AG08396 (cell line): Measurements from ENCODE around the gene LYSMD1.

ENCODE experiments used
- DNase-seq: peaks from one replicate; pipeline ENCODE4 v3.0.0; 2012; ENCODE audit warnings: low spot score, mixed read lengths

LYSMD1 gene

DNA sequence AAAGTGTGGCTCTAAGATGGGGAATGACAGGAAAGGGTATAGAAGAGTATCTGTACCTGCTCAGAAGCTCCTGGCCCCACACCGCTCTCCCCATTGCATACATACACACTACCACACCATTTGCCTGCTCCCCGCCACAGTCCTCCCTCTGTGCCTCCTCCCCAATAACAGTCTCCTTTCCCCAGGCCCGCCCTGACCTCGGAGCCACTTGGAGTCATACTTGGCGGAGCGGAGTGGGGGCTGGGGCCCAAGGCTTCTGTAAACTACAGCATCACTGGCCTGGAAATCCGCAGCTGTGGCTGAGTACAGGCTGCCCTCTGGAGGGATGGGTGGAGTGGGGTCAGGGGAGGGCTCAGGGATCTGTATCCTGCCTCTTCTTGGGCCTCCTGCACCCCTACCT lies 27.9 kb downstream of the LYSMD1 start:
- DNase-seq, result no peak

DNA sequence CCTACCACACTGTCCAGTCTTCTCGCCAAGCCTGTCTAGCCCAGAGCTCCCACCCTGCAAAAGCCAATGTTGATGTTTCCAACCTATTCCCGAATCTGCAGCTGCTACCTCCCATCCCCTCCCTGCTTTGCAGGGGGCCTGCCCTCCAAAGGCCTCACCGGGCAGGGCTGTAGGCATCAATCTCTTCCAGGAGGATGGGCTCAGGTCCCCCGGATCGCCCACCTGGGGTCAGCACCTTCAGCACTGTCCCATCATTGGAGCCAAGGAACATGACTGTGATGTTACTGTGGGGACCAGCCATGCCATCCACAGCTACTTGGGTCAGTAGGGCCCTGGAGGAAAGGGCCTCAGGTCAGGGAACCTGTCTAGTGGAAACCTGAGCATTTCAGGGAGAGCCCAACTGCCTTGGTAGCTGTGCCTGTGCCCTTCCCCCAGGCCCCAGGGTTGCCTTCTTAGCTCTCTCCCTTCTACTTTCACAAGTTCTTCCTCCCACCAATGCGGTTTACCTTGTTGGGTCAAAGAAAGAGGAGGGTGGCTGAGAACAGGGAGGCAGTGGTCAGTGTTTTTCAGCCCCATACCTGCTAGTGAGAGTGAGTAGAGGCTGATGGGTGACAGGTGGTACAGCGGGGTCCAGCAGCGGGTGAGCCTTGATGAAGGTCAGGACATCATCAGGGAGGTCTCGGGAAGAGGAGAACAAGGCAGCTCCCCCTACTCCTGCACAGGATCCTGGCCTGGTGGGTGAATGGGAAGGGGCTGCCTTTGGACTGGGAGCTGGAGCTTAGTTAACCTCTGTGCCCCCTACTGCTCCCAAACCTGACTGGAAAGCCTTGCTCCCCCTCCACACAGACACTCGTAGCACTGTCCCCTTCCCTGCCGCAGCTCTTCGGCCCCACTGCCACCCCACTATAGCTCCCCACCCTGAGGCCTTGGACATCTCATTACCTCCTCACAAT lies 30.0 kb downstream of the LYSMD1 start:
- no peak for DNase-seq

DNA sequence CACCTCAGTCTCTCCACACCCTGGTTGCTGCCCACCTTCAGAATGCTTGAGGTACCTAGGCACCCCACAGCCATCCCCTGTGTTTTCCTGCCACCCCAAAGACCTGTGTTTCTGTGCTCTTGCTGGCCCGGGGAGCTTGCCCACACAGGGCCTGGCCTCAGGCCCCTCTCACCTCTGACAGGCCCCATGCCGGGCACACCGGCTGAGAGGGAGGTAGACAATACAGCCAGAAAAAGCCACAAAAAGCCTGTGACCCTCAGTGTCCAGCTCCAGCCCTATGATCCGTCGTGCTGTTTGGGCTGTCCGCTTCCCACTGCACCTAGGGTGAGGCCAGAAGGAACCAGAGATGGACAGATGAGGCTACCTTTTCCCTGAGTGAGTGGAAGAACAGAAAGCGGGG lies 30.7 kb downstream of the LYSMD1 start:
- no peak for DNase-seq

DNA sequence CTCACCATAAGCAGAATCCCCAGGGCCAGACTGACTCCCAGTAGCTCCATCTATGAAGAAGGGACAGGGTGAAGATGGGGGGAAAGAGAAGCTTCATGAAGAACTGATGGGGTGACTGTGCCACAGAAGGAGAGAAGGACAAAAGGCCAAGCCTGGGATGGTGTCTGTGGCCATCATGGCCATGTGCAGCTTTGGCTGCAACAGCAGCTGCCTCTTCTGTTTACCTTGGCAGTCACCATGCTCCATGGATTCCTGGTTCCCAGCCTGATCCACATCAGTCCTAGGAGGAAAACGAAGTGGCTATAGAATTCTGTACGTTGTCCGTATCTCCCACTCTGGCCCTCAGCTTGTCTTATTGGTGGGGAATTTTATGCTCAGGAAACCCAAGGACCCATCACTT lies 31.3 kb downstream of the LYSMD1 start:
- no peak for DNase-seq

DNA sequence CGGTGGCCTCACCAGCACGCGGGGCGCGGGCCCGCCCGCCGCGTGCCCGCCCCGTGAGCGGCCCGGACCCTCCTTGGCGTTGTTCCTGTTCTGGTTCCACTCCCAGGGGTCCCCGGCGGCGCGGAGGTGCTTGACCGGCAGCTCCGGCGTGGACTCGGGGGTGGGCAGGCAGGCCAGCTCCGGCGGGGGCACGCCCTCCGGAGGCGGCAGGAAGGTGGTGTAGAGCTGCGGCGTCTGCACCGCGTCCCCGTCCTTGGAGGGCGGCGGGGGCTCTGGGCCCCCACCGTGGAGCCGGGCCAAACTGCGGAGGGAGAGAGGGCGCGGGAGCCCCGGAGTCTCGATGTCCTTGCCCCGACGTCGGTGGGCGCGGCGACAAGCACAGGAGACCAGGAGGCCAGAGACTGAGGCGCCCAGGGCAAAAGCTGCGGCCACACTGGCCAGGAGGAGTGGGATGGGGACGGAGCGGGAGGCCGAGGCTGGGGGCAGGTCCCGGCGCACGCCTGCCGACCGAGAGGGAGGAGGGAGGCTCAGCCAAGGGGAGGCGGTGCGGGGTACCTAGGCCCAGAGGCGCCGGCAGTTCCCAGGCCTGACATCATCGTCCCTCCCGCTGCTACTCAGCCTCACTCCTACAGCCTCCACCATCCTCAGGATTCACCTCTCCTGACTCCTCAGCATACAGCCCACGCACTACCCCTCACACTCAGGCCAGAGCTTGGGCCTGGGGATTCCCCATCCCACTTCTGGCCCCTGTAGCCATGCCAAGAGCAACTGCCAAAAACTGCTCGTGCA lies 32.5 kb downstream of the LYSMD1 start:
- DNase-seq, result no peak

DNA sequence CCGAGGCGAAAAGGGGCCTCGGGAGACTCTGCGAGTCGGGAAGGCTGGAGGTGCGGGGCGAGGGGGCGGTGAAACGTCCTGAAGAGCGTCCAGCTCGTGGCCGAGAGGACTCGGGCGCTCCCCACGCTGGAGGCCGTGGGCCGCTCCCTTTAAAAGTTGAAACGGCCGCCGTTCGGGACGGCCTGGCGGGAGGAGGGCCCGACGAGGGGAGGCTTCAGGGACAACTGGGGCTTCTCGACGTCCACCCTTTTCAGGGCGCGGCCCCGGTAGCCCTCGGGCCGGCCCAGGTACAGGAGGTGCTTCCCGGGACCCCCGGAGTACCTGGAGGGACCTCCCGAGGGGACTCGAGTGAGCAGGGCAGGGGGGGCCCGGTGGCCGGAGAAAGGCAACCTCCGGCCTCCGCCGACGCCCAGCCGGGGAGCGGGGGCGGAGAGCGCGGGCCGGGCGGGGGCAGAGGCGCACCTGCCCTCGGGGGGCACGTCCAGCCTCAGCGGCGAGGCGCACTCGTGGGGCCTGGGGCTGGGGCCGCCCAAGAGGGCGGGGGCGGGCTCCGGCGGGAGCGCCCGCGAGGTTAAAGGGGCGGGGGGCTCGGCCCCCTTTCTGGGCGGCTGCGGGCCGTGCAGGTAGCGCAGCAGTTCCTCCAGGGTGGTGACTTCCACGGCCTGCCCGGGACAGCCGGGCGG lies 33.2 kb downstream of the LYSMD1 start:
- no peak for DNase-seq

DNA sequence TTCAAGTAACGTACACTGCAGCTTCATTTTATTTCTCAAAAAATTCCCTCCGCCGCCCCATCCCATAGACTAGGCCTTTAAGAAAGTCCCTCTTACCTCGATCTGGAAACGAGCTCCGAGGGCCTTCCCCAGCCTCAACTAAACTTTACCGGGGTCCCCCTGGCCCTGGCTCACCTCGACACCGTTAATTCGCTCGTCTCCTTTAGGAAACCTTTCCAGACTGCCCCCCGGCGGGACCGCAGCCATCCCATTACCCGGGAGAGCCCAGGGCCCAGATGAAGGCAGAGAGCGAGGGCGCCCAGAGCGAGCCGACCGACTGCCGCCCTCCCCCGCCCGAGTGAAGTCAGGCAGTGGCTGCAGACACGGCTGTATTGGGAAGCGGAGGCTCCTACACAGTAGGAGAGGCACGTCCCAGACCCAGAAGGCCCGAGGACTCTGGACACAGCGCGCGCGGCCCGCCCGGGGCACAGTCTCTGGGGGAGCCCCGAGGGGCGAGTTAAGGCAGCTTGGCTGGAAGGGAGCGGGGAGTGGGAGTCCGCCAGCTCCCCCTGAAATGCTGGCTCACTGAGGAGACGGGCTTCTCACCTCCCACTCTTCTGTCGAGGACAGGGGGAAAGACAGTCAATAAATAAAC lies 33.9 kb downstream of the LYSMD1 start:
- DNase-seq, result no peak

DNA sequence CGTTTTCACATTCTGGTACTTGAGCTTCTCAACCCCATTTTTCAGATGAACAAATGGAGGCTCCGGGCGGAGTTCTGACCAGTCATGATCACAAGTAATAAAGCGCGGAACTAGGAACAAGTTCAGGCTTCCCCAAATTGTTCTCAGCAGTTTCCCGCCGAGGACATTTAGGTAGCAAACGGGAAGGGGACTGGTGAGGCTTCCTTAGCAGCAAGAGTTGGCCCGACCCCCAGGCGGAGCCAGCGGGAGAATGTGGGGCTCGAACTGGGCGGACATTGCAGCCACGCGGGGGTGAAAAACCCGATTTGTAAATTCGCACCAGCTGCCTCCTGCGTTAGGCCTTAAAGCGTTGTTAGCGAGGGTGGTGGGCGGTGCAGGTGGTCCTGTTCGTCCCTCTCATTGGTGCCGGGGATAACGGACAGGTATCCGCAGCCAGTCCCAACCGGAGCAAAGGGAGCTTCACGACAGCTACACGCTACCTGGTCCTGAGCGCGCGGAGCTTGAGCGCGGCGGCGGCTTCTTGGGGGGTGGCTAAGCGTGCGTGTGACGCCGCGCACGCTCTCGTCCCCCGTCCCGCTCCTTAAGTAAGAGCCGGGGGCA lies 34.6 kb downstream of the LYSMD1 start:
- DNase-seq, result peak; percentile 83

DNA sequence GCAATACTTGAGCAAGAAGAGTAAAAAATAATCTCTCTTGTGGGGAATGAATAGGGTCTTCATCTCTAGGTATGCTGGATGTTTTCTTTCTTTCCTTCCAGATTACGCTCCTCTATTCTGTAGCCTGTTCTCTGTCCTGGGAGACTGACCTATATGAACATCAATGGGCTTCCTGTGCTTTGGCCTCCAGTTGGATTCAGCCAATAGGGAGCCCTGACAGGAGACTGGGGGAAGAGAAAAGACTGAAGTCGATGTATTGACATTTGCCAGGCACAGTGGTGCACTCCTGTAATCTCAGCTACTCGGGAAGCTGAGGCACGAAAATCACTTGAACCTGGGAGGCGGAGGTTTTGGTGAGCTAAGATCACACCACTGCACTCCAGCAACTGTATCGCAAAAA lies 36.9 kb downstream of the LYSMD1 start:
- no peak for DNase-seq

DNA sequence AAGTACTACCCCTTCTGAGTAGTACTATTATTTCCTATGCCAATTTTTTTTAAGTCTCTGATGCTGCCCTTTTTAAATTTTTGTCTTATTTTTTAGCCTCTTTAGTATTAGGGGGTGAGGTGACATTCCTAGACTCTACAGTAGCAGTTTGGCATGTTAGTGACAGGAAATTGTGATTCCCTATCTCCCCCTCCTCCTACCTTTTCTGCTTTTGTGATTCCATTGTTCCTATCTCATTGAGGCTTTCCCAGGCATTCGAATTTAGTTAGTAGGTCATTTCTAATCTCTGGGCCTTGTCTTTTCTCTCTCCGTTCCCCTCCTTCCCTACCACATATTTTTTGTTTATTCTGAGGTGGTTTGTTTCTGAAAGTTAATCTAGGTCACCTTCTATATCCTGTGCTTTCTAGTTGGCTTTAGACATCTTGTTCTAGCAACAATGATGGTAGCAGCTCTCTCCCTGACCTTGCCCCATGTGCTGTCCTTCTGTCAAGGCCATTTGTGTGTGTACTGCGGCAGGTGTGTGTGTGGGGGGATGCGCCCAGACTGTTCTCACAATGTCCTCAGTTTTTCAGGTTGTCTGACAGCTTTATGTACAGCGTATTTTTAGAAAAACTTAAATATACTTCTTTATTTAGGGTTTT lies 40.8 kb downstream of the LYSMD1 start:
- no peak for DNase-seq

DNA sequence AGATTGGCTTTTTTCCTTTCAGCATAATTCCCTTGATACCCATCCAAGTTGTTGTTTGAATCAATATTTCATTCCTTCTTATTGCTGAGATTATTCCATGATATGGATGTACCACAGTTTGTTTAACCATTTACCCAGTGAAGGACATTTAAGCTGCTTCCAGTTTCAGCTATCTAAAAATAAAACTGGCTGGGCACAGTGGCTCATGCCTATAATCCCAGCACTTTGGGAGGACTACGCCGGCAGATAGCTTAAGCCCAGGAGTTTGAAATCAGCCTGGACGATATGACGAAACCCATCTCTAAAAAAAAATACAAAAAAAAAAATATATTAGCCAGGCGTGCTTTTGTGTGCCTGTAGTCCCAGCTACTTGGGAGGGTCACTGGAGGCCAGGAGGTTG lies 51.8 kb downstream of the LYSMD1 start:
- DNase-seq, result no peak
